Activated CD4-positive, alpha-beta T cell treated with anti-CD3 and anti-CD28 coated beads, Interleukin-2, amount 50 U/mL, for 4 hours (primary cell): ENCODE results near the gene COMP.

Experiments
- DNase-seq, 2 experiments: peaks; one replicate each; pipeline ENCODE4 v3.0.0-alpha.2; 2020

Gene COMP

GRCh38 chr19:18768997-18769891 is 21.9 kb downstream of the COMP start:
- no peak for DNase-seq

DNA sequence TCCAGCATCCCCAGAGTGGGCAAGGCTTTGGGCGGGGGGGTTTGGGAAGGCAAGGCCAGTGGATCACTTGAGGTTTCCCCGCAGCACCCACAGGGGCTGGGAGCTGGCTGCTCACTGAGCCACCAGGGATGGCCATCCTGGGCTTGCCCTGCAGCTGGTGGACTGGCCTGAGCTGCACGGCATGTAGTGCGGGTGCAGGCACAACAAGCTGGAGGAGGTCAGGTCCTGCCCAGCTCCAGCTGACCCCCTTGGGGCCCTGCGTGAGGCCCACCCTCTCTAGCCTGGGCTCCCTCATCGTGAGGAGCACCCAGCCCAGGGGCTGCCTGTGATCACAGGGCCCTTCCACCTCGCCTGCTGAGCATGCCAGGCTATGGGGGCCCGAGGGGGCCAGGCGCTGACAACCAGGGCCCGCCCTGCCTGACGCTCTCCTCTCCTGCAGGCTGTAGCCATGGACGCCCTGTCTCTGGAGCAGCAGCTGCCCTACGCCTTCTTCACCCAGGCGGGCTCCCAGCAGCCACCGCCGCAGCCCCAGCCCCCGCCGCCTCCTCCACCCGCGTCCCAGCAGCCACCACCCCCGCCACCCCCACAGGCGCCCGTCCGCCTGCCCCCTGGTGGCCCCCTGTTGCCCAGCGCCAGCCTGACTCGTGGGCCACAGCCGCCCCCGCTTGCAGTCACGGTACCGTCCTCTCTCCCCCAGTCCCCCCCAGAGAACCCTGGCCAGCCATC is 22.9 kb downstream of the COMP start:
- DNase-seq, result no peak

GRCh38 chr19:18765224-18765623 is 25.9 kb downstream of the COMP start:
- DNase-seq, result no peak

GRCh38 chr19:18764591-18765051 is 26.5 kb downstream of the COMP start:
- no peak for DNase-seq

DNA sequence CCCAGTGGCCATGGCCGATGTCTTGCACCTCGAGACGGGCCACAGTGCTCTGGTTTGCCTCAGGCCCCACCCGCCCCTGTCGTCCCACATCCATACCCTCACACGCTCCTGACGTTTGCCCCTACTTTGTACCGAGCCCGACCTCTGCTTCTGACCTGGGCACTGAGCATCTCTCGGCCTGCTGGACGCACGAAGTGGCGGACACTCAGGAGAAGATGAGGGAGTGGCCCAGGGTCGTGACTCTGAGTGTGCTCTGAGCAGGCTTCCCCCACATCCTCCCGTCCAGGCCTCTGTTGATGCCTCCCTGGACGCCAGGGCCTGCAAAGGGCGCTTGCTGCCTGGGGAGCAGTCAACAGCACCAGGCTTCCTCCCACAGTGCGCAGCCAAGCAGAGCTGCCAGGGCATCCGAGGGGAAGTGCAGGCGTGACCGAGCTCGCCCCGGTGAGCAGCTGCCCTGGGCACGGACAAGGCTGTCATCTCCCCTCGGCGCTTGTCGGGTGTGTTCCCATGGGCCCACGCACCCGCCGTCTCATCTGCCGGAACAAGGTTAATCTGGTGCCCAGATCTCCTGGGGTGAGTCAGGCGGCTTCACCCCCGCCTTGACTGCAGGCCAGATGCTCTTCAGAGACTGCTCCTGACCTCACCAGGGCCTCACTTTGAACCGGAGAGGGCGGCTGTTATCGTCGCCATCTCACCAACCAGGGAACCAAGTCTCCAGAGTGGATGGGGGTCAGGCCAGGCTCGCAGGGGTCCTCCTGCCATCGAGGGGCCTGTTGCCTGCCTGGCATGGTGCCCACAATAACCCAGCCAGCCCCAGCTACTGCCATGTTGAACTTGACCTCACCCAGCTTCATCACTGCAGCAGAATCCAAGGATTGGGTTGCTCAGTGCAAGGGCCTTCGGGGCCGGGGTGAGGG is 27.2 kb downstream of the COMP start:
- DNase-seq, result no peak

DNA sequence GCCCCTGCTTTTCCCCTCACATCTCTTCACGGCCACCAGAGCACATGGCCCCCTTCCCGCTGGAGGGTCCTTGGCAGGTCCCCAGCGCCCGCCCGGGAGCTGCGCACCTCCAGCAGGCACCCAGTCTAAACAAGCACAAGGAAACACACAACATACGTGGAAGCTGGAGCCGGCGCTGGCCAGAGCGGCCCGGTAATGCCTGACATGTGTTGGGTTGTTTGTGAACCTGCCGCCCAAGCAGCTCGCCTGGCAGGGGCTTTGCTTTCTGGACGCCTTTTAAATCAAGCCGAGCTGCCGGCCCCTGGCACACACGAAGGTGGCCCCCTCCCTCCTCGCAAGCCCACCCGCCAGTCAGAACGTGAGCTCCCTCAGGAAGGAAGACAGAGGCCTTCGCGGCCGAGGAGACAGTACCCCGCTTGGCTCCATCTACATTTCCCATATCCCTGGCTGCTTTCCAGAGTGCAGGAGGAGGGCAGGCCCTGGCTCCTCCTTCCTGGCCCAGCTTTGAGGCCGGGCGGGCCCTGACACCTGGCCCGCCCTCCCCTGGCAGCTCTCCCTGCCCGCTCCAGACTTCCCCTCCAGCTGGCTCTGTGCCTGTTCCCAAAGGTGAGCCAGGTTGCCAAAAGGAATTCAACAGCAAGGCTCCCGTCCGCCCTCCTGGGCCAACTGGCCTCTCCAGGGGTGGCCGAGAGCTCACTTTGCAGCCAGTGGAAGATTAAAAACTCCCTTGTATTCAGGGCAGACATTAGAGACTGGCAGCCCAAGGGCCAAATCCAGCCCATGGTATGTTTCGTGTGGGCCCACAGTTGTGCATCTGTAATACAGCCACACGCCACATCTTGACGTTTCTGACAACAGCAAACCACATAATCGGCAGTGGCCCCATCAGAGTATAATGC is 28.7 kb downstream of the COMP start:
- DNase-seq, result no peak

DNA sequence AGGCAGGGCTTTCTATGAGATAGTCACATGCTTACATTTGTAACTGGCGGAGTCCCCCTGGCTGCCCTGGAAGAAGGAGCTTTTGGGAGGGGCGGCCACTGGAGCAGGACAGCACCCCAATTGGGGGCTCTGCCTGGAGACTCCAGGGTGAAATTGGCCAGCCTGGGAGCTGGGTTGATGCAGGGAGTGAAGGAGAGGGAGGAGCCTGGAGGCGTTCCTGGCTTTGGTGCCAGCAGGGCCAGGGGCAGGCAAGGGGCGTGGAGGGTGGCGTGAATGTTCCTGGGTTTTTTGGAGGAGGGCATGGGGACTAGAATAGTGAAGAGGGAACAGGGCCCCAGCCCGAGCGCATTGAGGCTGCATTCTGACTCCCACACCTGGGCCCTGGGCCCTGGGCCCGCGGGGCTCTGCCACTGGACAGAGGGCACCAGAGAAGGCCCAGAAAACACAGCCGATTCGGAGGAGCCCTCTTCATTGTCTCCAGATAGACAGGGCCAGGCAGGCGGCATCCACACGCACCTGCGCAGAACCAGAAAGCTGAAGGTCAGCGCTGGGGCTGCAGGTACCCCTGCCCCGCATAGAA is 29.5 kb downstream of the COMP start:
- no peak for DNase-seq

DNA sequence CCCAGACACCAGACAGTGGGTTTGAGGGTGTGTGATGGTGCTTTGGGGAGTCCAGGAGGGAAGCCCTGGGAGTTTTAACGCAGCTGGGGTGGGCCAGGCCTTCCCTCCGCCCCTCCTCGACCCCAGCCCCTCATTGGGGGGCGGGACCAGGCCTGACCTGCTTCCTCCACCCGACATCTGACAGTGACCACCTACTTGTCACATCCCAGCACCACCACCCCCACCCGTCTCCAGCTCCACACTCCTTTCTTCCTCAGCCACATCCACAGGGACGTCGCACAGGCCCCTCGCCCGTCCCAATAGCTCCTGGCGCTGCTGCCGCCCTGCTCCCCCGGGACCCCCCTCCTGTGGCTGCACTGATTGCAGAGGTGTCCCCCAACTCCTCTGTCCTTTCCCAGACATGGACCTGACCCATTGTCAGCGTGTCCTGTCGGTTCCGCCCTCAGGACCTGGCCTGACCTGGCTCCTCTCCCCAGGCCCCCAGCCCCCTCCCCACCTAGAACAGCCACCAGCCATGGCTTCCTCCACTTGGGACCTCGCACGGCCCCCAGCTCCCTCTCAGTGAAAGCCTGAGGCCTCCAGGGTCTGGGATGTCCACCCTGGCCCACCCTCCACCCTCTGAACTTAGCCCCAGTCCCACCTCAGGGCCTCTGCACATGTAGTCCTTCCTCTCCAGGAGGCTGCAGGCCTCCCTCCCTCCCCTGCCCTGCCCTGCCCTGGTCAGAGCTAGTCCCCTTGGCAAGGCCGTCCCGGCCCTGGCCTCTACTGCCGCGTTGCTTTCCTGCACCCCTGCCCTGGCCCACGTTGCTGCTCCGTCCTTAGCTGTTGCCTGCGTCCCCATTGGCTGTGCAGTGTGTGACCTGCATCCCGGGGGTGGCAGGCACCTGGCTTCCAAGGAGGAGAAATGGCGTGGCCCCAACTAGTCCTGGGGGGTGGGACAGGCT is 30.4 kb downstream of the COMP start:
- no peak for DNase-seq

- no peak for DNase-seq
Measured at GRCh38 chr19:18759995-18760426, 31.1 kb downstream of the COMP start.

GRCh38 chr19:18759304-18759994 is 31.7 kb downstream of the COMP start:
- no peak for DNase-seq

GRCh38 chr19:18756896-18757295 is 34.2 kb downstream of the COMP start:
- DNase-seq, result no peak

GRCh38 chr19:18754501-18754900 is 36.6 kb downstream of the COMP start:
- no peak for DNase-seq

GRCh38 chr19:18751571-18751970 is 39.5 kb downstream of the COMP start:
- DNase-seq, result no peak

DNA sequence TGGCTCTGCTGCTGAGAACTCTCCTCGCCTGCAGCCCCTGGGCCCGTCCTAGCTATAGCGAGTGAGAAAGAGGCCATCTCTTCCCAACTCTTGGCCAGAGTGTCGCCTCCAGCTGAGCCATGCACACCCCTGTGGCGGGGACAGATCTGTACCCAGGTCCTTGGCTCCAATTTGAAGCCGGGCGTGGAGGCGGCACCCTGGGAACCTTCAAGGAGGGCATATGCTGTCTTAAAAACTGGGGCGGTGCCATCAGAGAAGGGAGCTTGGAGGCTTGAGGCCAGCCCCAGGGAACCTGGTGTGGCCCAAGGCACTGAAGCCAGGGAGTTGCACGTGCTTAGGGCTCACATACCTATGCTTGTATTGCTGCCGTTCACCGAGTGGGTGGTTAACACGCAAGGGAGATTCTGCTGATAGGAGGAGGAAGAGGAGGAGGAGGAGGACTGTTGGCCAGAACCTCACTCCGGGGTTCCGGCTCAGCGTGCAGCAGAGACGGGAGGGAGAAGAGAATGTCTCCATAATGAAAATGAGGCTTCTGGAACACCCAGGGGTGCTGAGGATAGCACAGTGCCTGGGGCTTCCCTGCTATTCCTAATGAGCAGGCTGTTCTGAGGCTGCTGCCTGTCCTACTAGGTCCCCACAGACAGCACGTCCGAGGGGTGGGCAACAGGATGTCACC is 40.7 kb downstream of the COMP start:
- no peak for DNase-seq

- DNase-seq, result no peak
Measured at GRCh38 chr19:18749362-18750231, 41.5 kb downstream of the COMP start.

GRCh38 chr19:18746401-18747325 is 44.4 kb downstream of the COMP start:
- no peak for DNase-seq

DNA sequence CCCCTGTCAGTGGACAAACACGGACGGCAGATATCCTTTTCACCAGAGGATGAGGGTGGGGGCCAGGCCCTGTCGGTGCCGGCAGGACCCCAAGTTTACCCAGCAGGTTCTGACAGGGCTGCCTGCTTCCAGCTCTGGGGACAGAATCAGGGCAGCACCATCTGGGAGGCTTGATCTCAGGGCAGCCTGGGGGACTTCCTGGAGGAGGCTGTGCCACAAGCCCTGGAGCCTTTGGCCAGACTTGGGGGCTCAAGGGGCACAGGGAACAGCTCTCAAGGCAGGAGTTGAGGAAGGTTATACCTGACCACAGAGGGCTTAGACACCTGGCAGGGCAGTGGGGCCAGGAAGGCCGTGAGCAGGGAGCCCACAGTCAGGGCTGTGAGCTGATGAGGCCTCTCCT is 45.2 kb downstream of the COMP start:
- no peak for DNase-seq
